GM12878 (cell line): Measurements from ENCODE around the gene MXD1. TPM values are rescaled to one million over a fixed set of nuclear protein-coding genes. Genes with fewer than 3 reads are reported as not detected.

Experiments used
- BMI1 ChIP-seq: fragments of 450-650 bp; IDR thresholded peaks from 2 replicates; pipeline ENCODE4 v1.6.1; 2016; ENCODE audit warnings: mild to moderate bottlenecking, moderate library complexity, borderline replicate concordance
- MTA2 ChIP-seq: fragments of 450-650 bp; IDR thresholded peaks from 2 replicates; pipeline ENCODE4 v1.6.1; 2016; ENCODE audit warnings: low read depth, mild to moderate bottlenecking, moderate library complexity
- MTA3 ChIP-seq: IDR thresholded peaks from 2 replicates; pipeline ENCODE4 v1.6.1; 2012; ENCODE audit warnings: low read length, inconsistent platforms, borderline replicate concordance
- POLR2A ChIP-seq: IDR thresholded peaks from 2 replicates; pipeline ENCODE4 v1.6.1; 2011; ENCODE audit warnings: low read depth, mild to moderate bottlenecking, low read length
- POLR2AphosphoS2 ChIP-seq: IDR thresholded peaks from 2 replicates; pipeline ENCODE4 v1.6.1; 2011; ENCODE audit warnings: low read depth, mild to moderate bottlenecking, low read length, improper control_type of control experiment, moderate library complexity
- SMAD1 ChIP-seq: fragments of 450-650 bp; IDR thresholded peaks from 2 replicates; pipeline ENCODE4 v1.6.1; 2018; ENCODE audit warnings: mild to moderate bottlenecking, low read depth; ENCODE audit not compliant: partially characterized antibody
- polyA plus RNA-seq, 11 experiments: library from polyadenylated mRNA; depleted of rRNA in 4 of 11; unstranded in 6 of 11; stranded (reverse) in 5 of 11; fragments of >200 nt; fragmentation: Nextera tagmentation in 4 of 11; fragmentation: Illumina TruSeq in 1 of 11; extraction: Ambion mirVana in 4 of 11; extraction: Trizol in 1 of 11; gene quantifications; 1 replicate in 1 of 11; 2 replicates in 10 of 11; pipeline versions ENCODE4 v1.2.1 to v1.2.3, GENCODE V29; 2011 to 2016; ENCODE audit warnings: inconsistent platforms in 2 of 11, missing spikeins in 2 of 11, low read depth in 1 of 11
- total RNA-seq, 4 experiments: library from RNA; depleted of rRNA in 3 of 4; stranded (reverse); fragments of >200 nt in 3 of 4; fragmentation: Illumina TruSeq in 1 of 4; extraction: Trizol in 1 of 4; gene quantifications; 2 replicates each; pipeline versions ENCODE4 v1.2.1 to v1.2.3, GENCODE V29; 2013 to 2021
- TF ChIP-seq, protein P1 (sequence below): IDR thresholded peaks from 2 replicates; pipeline ENCODE4 v1.6.1; 2012; ENCODE audit warnings: mild to moderate bottlenecking, low read depth, low read length
- TF ChIP-seq, protein P2 (sequence below): fragments of 450-650 bp; IDR thresholded peaks from 2 replicates; pipeline ENCODE4 v1.6.1; 2014; ENCODE audit warnings: mild to moderate bottlenecking

The MXD1 gene
- total and polyA plus RNA-seq, 10 of the 15 experiments (the other 5 are each of a cell fraction or from before 2014, with no cell fraction given), result 2.2 to 10.2 (median 3.3) TPM

DNA sequence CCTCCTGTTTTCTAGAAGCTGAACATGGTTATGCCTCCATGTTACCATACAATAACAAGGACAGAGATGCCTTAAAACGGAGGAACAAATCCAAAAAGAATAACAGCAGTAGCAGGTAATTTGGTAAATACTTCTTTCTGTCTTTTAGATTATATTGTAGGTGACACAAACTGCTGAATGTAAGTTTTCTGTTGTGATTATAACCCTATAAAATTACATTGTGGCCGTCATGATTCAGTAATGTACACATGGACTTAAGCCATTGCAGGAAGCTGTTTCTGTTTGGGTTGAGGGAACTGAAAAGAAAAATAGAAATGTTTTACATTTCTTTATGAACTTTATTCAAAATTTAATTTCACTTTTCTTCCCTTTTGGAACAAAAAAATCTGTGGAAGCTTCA is 1.2 kb downstream of the MXD1 start (continued):
- TF ChIP-seq BMI1 (no peak), SMAD1 (no peak), MTA3 (no peak), POLR2AphosphoS2 (no peak), POLR2A (no peak), MTA2 (no peak)
- TF ChIP-seq, protein P1, sequence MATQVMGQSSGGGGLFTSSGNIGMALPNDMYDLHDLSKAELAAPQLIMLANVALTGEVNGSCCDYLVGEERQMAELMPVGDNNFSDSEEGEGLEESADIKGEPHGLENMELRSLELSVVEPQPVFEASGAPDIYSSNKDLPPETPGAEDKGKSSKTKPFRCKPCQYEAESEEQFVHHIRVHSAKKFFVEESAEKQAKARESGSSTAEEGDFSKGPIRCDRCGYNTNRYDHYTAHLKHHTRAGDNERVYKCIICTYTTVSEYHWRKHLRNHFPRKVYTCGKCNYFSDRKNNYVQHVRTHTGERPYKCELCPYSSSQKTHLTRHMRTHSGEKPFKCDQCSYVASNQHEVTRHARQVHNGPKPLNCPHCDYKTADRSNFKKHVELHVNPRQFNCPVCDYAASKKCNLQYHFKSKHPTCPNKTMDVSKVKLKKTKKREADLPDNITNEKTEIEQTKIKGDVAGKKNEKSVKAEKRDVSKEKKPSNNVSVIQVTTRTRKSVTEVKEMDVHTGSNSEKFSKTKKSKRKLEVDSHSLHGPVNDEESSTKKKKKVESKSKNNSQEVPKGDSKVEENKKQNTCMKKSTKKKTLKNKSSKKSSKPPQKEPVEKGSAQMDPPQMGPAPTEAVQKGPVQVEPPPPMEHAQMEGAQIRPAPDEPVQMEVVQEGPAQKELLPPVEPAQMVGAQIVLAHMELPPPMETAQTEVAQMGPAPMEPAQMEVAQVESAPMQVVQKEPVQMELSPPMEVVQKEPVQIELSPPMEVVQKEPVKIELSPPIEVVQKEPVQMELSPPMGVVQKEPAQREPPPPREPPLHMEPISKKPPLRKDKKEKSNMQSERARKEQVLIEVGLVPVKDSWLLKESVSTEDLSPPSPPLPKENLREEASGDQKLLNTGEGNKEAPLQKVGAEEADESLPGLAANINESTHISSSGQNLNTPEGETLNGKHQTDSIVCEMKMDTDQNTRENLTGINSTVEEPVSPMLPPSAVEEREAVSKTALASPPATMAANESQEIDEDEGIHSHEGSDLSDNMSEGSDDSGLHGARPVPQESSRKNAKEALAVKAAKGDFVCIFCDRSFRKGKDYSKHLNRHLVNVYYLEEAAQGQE, result no peak
- TF ChIP-seq, protein P2, sequence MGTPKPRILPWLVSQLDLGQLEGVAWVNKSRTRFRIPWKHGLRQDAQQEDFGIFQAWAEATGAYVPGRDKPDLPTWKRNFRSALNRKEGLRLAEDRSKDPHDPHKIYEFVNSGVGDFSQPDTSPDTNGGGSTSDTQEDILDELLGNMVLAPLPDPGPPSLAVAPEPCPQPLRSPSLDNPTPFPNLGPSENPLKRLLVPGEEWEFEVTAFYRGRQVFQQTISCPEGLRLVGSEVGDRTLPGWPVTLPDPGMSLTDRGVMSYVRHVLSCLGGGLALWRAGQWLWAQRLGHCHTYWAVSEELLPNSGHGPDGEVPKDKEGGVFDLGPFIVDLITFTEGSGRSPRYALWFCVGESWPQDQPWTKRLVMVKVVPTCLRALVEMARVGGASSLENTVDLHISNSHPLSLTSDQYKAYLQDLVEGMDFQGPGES, result no peak
